ENCODE measurements around the gene VIL1.
A peak's percentile ranks its signal among the peaks of the same experiment; 100 is the strongest.

The VIL1 gene

GRCh38 chr2:218394298-218395089 is 24.4 kb upstream of the VIL1 start:
- no peak for TF ChIP-seq CTCF (IDR thresholded peaks at IDR 0.05; ENCODE audit: low read depth, low read length, missing control alignments)
- no peak for DNase-seq (ENCODE audit: low read depth)

GRCh38 chr2:218395090-218395444 is 23.9 kb upstream of the VIL1 start:
- H3K4me3 ChIP-seq (ENCODE audit: low read depth, low read length) = no peak overlapping the region
- no peak for DNase-seq (ENCODE audit: low read depth)
- TF ChIP-seq CTCF (IDR thresholded peaks at IDR 0.05; ENCODE audit: low read depth, low read length, missing control alignments) = no peak

More at GRCh38 chr2:218394298-218395089, 24.4 kb upstream of the VIL1 start:
- no peak overlapping the region for H3K4me3 ChIP-seq (ENCODE audit: low read depth, low read length)

GRCh38 chr2:218395456-218395825 is 23.5 kb upstream of the VIL1 start:
- H3K4me3 ChIP-seq (ENCODE audit: low read depth, low read length) = peak overlapping the region; percentile 35
- no peak for TF ChIP-seq CTCF (IDR thresholded peaks at IDR 0.05; ENCODE audit: low read depth, low read length, missing control alignments)
- no peak for DNase-seq (ENCODE audit: low read depth)

- DNase-seq (ENCODE audit: low read depth) = peak; percentile 95
- peak overlapping the region; percentile 83 for H3K4me3 ChIP-seq (ENCODE audit: low read depth, low read length)
- TF ChIP-seq CTCF (IDR thresholded peaks at IDR 0.05; ENCODE audit: low read depth, low read length, missing control alignments) = peak; percentile 77
Measured at GRCh38 chr2:218395826-218396687, 22.9 kb upstream of the VIL1 start.

- TF ChIP-seq CTCF (IDR thresholded peaks at IDR 0.05; ENCODE audit: low read depth, low read length, missing control alignments) = no peak
- peak overlapping the region; percentile 83 for H3K4me3 ChIP-seq (ENCODE audit: low read depth, low read length)
- DNase-seq (ENCODE audit: low read depth) = no peak
Measured at GRCh38 chr2:218396688-218397462, 22.0 kb upstream of the VIL1 start.

GRCh38 chr2:218397463-218397819 is 21.5 kb upstream of the VIL1 start:
- H3K4me3 ChIP-seq (ENCODE audit: low read depth, low read length) = peak overlapping the region; percentile 83
- no peak for TF ChIP-seq CTCF (IDR thresholded peaks at IDR 0.05; ENCODE audit: low read depth, low read length, missing control alignments)
- no peak for DNase-seq (ENCODE audit: low read depth)

Measured in GM12864 (cell line).